Esophagus squamous epithelium (tissue), 5 donors: ENCODE measurements around the gene STK32C. TPM values are rescaled to one million over a fixed set of nuclear protein-coding genes. Genes with fewer than 3 reads are reported as not detected.
"Not testable (repeated sequence)": the region's sequence is repeated elsewhere in the genome, so short reads cannot be mapped to it uniquely, and the experiment has no call there.

Experiments
- DNase-seq: peaks from one replicate; lab custom pipeline; 2025; lab: John Stamatoyannopoulos, UW
- H3K27ac ChIP-seq, 4 donors: fragments of 200-600 bp; sonication (generic); one replicate each; pipeline ENCODE4 v1.5.1; 2016 to 2019; ENCODE audit warnings: mild to moderate bottlenecking in 1 of 4
- H3K27me3 ChIP-seq, 4 donors: fragments of 200-600 bp; sonication (generic); 1 replicate in 3 of 4; 2 replicates in 1 of 4; pipeline versions ENCODE4 v1.5.1 to v1.6.0; 2017 to 2021; ENCODE audit warnings: antibody characterized with exemption in 1 of 4
- H3K36me3 ChIP-seq, 3 donors: fragments of 200-600 bp; sonication (generic); one replicate each; pipeline ENCODE4 v1.5.1; 2016 to 2019
- H3K4me1 ChIP-seq, 3 donors: fragments of 200-600 bp; sonication (generic); one replicate each; pipeline ENCODE4 v1.5.1; 2017 to 2019
- H3K4me3 ChIP-seq, 4 donors: fragments of 200-600 bp; sonication (generic); 1 replicate in 3 of 4; 2 replicates in 1 of 4; pipeline ENCODE4 v1.5.1; 2016 to 2019; ENCODE audit warnings: mild to moderate bottlenecking in 2 of 4, moderate library complexity in 1 of 4
- H3K9me3 ChIP-seq, 3 donors: fragments of 200-600 bp; sonication (generic); one replicate each; pipeline ENCODE4 v1.5.1; 2016 to 2019
- CTCF ChIP-seq, 6 experiments: fragments of 450-650 bp in 4 of 6; fragments of 200-600 bp in 2 of 6; sonication (generic) in 2 of 6; IDR thresholded peaks; one replicate each; pipeline ENCODE4 v1.5.1; 2016 to 2019; ENCODE audit warnings: antibody characterized with exemption in 6 of 6, mild to moderate bottlenecking in 4 of 6, moderate library complexity in 4 of 6
- POLR2A ChIP-seq, 4 donors: fragments of 450-650 bp; IDR thresholded peaks; one replicate each; pipeline ENCODE4 v1.6.1; 2017; ENCODE audit warnings: antibody characterized with exemption in 4 of 4, mild to moderate bottlenecking in 4 of 4, moderate library complexity in 3 of 4
- WGBS, 2 donors: methylation state at CpG; one replicate each; pipeline ENCODE4 v1.1.5; 2018; 5-methylcytosine and 5-hydroxymethylcytosine counted together
- intact Hi-C: fragments of 100-400 bp; cut with DNase I; formaldehyde crosslinking; loops from one replicate; pipeline ENCODE4 v1.15.0; 2022
- total RNA-seq, 4 donors: library from RNA; depleted of rRNA; stranded (reverse); fragments of >200 nt; gene quantifications; one replicate each; pipeline ENCODE4 v1.1.0, GENCODE V29; 2016
- donor health status: DM: yes; HTN: yes; CAD: no.

STK32C gene
- total RNA-seq, 4 donors from 2014 or later = 2.3 to 5.5 (median 2.6) TPM

- Histone ChIP-seq H3K36me3 (no peaks in the 10 kb centered on the region), H3K27me3 (no peaks in the 10 kb centered on the region), H3K9me3 (no peaks in the 10 kb centered on the region), H3K4me3 (no peak overlapping the region), H3K27ac (no peak overlapping the region), H3K4me1 (peaks cover 0 to 10% (median 9%) of the 10 kb centered on the region in 3 donors)
- TF ChIP-seq POLR2A (IDR thresholded peaks at IDR 0.05) = no peak
- TF ChIP-seq CTCF (IDR thresholded peaks at IDR 0.05) = no peak
- intact Hi-C loops = no loop called here
- 67 to 77% methylated on average over 5 of the region's 5 CpGs for WGBS, 2 donors
- no peak for DNase-seq
Observed at GRCh38 chr10:132316133-132316532, 8.4 kb upstream of the STK32C start.

DNA sequence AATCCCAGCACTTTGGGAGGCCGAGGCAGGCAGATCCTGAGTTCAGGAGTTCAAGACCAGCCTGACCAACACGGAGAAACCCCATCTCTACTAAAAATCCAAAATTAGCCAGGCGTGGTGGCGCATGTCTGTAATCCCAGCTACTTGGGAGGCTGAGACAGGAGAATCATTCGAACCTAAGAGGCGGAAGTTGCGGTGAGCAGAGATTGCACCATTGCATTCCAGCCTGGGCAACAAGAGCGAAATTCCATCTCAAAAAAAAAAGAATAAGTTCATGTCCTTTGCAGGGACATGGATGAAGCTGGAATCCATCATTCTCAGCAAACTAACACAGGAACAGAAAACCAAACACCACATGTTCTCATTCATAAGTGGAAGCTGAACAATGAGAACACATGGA lies 7.1 kb upstream of the STK32C start:
- H3K36me3 ChIP-seq, H3K27ac ChIP-seq, H3K4me1 ChIP-seq, intact Hi-C loops, H3K9me3 ChIP-seq, H3K4me3 ChIP-seq, DNase-seq, H3K27me3 ChIP-seq: not testable (repeated sequence)
- 91 to 92% methylated on average over 8 of the region's 8 CpGs for WGBS, 2 donors

GRCh38 chr10:132314336-132314735 lies 6.6 kb upstream of the STK32C start:
- Histone ChIP-seq H3K4me1 (peaks cover 0 to 2% (median under 1%) of the 10 kb centered on the region in 3 donors), H3K36me3 (no peaks in the 10 kb centered on the region), H3K27me3 (peaks cover 0 to 9% (median 0%) of the 10 kb centered on the region in 4 donors), H3K27ac (no peak overlapping the region), H3K9me3 (no peaks in the 10 kb centered on the region), H3K4me3 (no peak overlapping the region)
- DNase-seq = no peak
- TF ChIP-seq CTCF (IDR thresholded peaks at IDR 0.05) (no peak), POLR2A (IDR thresholded peaks at IDR 0.05) (no peak)
- WGBS, 2 donors = 89 to 96% methylated on average over 4 of the region's 4 CpGs
- intact Hi-C loops = no loop called here

DNA sequence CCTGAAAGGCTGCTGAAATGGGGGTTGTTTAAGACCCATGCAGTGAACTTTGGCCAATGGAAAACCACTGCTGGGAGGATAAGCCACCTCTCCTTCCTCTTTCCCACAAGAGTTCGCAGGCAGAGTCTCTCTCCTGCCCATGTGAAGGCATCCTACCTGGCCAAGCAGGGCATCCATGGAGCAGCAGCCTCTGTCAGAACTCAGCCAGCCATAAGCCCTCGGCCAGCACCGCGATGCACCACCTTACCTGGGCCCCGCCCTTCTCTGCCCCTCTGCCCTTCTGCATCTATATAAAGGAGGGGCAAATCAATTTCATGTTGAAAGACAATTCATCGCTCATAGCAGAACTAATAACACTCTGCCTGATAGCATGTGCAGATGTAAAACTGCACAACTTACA lies 6.1 kb upstream of the STK32C start:
- no peak overlapping the region for H3K4me3 ChIP-seq
- H3K9me3 ChIP-seq = no peaks in the 10 kb centered on the region
- peaks cover 0 to 12% (median 0%) of the 10 kb centered on the region in 4 donors for H3K27me3 ChIP-seq
- peaks cover 1 to 6% (median 2%) of the 10 kb centered on the region in 3 donors for H3K4me1 ChIP-seq
- DNase-seq = no peak
- TF ChIP-seq POLR2A (IDR thresholded peaks at IDR 0.05) = no peak
- TF ChIP-seq CTCF (IDR thresholded peaks at IDR 0.05) = no peak
- 89 to 95% methylated on average over 1 to 6 of the region's 6 CpGs for WGBS, 2 donors
- no peaks in the 10 kb centered on the region for H3K36me3 ChIP-seq
- no peak overlapping the region for H3K27ac ChIP-seq
- intact Hi-C loops = no loop called here

- peaks cover 5 to 12% (median 8%) of the 10 kb centered on the region in 3 donors for H3K4me1 ChIP-seq
- no peak overlapping the region for H3K4me3 ChIP-seq
- H3K9me3 ChIP-seq = no peaks in the 10 kb centered on the region
- no peaks in the 10 kb centered on the region for H3K36me3 ChIP-seq
- 87 to 88% methylated on average over 10 to 11 of the region's 12 CpGs for WGBS, 2 donors
- H3K27me3 ChIP-seq = peaks cover 0 to 16% (median 0%) of the 10 kb centered on the region in 4 donors
- no peak overlapping the region for H3K27ac ChIP-seq
- intact Hi-C loops = no loop called here
- TF ChIP-seq CTCF (IDR thresholded peaks at IDR 0.05) = no peak
- no peak for TF ChIP-seq POLR2A (IDR thresholded peaks at IDR 0.05)
- DNase-seq = no peak
Observed at GRCh38 chr10:132313305-132313704, 5.6 kb upstream of the STK32C start.
